RPMI7951 (cell line): ENCODE results near the gene FCHSD2. TPM values are rescaled to one million over a fixed set of nuclear protein-coding genes. Genes with fewer than 3 reads are reported as not detected.
"Not testable (repeated sequence)": the region's sequence is repeated elsewhere in the genome, so short reads cannot be mapped to it uniquely, and the experiment has no call there.

Experiments
- DNase-seq: peaks from one replicate; pipeline ENCODE4 v3.0.0-alpha.2; 2012; ENCODE audit warnings: low read depth
- total RNA-seq: library from RNA; depleted of rRNA; stranded (reverse); fragments of >200 nt; shearing (Covaris generic); gene quantifications from 2 replicates; pipeline ENCODE4 v1.2.3, GENCODE V29; 2014

The FCHSD2 gene
- total RNA-seq, 1 experiment from 2014 or later, result 12.4 TPM

- DNase-seq, result no peak
Observed at GRCh38 chr11:72885749-72886609, 256.1 kb downstream of the FCHSD2 start.

- DNase-seq, result no peak
Observed at GRCh38 chr11:72876147-72876546, 266.0 kb downstream of the FCHSD2 start.

- DNase-seq, result no peak
Observed at GRCh38 chr11:72875736-72876135, 266.4 kb downstream of the FCHSD2 start.

- no peak for DNase-seq
Observed at GRCh38 chr11:72872012-72872411, 270.1 kb downstream of the FCHSD2 start.

DNA sequence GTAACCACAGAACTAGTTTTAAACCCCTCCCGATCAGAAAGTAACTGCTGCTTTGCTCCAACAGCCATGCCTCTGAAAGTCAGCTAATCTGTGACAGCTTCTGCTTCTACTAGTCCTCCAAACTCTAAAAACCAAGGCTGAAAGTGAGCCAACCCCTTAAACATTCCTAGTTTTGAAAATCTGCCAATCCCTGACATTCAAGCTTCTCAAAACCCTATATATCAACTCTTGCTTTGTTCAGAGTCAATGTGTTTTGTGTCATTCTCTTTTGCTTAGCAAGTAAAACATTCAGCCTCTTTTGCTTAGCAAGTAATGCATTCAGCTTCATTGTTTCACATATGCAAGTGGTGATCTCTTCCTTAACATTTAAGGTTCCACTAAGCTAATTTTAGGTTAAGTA is 271.0 kb downstream of the FCHSD2 start:
- DNase-seq, result no peak

DNA sequence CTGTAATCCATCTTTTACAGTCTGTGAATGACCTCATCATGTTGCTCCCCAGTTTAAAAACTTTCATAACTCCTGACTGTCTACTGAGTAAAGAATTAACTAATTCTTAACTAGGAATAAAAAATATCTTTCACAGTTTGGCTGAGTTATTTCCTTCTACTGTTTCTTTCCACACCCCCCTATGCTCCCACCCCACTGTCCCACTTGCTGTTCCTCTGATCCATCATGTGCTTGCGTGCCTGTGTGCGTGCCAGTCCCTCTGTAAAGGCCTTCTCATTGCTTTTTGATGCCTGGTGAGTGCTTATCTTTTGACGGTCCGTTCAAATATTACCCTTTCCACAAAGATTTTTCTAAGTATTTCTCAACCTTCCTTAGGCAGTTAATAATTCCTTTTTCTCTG is 272.3 kb downstream of the FCHSD2 start:
- no peak for DNase-seq

GRCh38 chr11:72867970-72868369 is 274.1 kb downstream of the FCHSD2 start:
- DNase-seq, result no peak

- no peak for DNase-seq
Observed at GRCh38 chr11:72864702-72865655, 277.1 kb downstream of the FCHSD2 start.

- no peak for DNase-seq
Observed at GRCh38 chr11:72863916-72864315, 278.2 kb downstream of the FCHSD2 start.

GRCh38 chr11:72863091-72863490 is 279.0 kb downstream of the FCHSD2 start:
- no peak for DNase-seq

DNA sequence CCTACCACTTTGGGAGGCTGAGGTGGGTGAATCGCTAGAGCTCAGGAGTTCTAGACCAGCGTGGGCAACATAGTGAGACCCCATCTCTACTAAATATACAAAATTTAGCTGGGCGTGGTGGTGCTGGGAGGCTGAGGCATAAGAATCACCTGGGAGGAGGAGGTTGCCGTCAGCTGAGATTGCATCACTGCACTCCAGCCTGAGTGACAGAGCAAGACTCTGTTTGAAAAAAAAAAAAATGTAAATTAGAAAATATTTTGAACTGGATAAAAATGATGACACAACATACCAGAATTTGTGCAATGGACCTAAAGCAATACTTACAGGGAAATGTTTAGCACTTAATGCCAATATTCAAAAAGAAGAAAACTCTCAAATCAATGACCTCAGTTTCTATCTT is 281.5 kb downstream of the FCHSD2 start:
- no peak for DNase-seq

GRCh38 chr11:72860010-72860409 is 282.1 kb downstream of the FCHSD2 start:
- no peak for DNase-seq

DNA sequence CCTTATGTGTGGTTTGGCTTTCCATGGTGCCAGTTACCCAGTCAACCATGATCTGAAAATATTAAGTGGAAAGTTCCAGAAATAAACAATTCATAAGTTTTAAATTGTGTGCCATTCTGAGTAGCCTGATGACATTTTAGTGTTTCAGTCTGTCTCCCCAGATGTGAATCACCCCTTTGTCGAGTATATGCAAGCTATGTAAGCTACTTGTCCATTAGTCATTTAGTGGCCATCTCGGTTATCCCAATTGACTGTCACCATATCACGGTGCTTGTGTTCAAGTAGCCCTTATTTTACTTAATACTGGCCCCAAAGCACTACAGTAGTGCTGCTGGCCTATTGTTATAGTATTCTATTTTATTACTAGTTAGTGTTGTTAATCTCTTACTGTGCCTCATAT is 283.0 kb downstream of the FCHSD2 start:
- DNase-seq, result peak; percentile 9

GRCh38 chr11:72858267-72858666 is 283.9 kb downstream of the FCHSD2 start:
- DNase-seq, result not testable (repeated sequence)

GRCh38 chr11:72856551-72857345 is 285.4 kb downstream of the FCHSD2 start:
- DNase-seq, result no peak

GRCh38 chr11:72856065-72856464 is 286.1 kb downstream of the FCHSD2 start:
- DNase-seq, result no peak

GRCh38 chr11:72851726-72852125 is 290.4 kb downstream of the FCHSD2 start:
- no peak for DNase-seq

DNA sequence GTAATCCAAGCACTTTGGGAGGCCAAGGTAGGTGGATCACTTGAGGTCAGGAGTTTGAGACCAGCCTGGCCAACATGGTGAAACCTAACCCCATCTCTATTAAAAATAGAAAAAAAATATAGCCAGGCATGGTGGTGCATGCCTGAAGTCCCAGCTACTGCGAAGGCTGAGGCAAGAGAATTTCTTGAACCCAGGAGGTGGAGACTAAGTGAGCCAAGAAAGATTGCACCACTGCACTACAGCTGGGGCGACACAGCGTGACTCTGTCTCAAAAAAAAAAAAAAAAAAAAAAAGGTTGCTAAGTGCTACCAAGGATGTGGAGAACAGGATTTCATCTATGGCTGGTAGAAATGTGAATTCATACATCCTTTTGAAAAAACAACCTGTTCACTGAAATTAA is 291.3 kb downstream of the FCHSD2 start:
- no peak for DNase-seq

DNA sequence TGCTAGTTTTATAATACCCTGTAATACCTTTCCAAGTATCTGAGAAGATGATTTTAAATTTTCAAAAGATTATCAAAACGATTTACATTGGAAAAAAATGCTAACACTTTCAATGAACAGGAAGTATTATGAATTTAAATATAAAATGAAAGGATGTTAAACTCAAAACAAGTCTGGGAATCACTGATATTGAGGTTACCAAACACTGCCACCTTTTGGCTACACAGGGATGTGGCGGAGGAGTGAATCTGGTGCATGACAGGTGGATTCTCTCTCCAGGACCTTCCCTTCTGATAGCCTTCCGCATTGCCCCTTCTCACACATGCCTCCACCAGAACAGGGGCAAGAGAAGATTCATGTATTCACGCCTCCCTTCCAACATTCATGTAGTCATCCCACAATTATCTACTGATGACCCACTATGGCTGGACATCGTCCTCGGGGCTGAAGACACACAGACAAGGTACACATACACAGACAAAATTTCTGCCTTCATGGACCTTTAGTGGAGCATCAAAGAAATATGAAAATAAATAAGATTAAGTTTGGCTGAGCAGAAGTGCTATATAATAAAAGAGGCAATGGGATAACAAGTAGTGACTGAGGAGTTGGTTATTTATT is 293.2 kb downstream of the FCHSD2 start:
- DNase-seq, result peak; percentile 35

- peak; percentile 86 for DNase-seq
Observed at GRCh38 chr11:72844356-72844755, 297.8 kb downstream of the FCHSD2 start.

DNA sequence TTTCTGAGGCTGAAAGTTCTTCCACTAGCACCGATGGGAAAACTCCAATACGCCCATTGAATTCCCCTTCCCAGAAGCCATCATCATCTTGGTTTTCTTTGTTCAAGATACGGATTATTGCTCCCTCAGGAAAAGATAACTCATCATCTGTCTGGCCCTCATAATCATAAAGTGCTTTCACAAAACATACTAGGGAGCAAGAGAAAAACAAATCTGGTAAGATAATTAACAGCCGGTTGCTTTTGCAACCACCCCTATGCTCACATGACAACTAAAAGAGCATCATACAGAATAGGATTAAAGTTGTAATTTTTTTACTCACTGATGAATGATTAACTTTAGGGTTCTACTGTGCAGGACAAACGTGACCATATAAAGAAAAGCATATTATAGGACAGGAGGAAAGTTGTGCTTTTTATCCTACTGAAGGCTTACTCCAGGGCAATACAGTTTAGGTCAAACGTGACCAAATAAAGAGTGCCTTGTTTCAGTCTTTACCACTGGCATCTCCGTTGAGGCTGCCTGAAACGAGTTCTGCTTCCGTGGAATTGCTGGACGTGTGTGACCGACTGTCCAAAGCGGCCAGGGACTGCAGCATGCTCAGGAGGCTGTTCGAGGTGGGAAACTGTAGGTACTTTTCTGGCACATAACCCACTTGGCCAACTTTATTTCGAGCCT is 299.3 kb downstream of the FCHSD2 start:
- no peak for DNase-seq
